HG03575 (cell line): ENCODE measurements around the gene SAXO1.
"Not testable (repeated sequence)": the region's sequence is repeated elsewhere in the genome, so short reads cannot be mapped to it uniquely, and the experiment has no call there.

Experiments used
- ATAC-seq: cut with Tn5 transposase; IDR thresholded peaks from one replicate; pipeline ENCODE4 v1.9.1; 2021; ENCODE audit not compliant: unreplicated experiment, insufficient number of reproducible peaks, low FRiP score; ENCODE audit errors: extremely low read depth

Gene SAXO1

GRCh38 chr9:19018201-19018600 is 14.8 kb downstream of the SAXO1 start:
- no peak for ATAC-seq

- ATAC-seq, result no peak
Measured at GRCh38 chr9:19009391-19009965, 23.5 kb downstream of the SAXO1 start.

- no peak for ATAC-seq
Measured at GRCh38 chr9:19000133-19000532, 32.9 kb downstream of the SAXO1 start.

DNA sequence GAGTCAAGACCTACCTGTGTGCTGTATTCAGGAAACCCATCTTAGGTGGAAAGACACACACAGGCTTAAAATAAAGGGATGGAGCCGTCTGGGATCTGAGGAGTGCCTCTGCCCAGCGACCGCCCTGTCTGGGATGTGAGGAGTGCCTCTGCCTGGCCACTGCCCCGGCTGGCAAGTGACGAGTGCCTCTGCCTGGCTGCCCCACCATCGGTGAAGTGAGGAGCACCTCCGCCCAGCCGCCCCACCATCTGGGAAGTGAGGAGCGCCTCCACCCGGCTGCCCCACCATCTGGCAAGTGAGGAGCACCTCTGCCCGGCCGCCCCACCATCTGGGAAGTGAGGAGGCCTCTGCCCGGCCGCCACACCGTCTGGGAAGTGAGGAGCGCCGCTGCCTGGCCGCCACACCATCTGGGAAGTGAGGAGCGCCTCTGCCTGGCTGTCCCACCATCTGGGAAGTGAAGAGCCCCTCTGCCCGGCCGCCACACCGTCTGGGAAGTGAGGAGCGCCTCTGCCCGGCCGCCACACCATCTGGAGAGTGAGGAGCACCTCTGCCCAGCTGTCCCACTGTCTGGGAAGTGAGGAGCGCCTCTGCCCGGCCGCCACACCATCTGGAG is 33.7 kb downstream of the SAXO1 start:
- ATAC-seq, result no peak

DNA sequence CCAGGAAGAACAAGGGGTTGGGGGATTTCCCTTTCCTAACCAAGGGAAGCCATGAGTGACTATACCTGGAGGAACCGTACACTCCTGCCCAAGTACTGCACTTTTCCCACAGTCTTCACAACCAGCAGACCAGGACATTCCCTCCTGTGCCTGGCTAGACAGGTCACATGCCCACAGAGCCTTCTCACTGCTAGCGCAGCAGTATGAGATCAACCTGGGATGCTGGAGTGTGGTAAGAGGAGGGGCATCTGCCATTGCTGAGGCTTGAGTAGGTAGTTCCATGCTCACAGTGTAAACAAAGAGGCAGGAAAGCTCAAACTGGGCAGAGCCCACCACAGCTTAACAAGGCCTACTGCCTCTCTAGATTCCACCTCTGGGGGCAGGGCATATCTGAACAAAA is 35.9 kb downstream of the SAXO1 start:
- ATAC-seq, result no peak

DNA sequence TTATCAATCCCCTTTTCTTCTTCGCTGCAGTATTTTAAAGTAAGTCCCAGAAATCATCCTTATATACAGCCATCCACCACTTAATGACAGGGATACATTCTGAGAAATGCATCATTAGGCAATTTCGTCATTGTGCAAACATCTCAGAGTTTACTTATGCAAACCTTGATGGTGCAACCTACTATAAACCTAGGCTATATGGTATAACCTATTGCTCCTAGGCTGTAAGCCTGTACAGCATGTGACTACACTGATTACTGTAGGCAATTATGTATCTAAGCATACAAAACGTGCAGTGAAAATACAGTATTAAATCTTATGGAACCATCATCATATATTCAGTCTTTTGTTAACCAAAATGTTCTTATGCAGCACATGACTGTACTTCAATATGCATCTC is 36.8 kb downstream of the SAXO1 start:
- no peak for ATAC-seq

DNA sequence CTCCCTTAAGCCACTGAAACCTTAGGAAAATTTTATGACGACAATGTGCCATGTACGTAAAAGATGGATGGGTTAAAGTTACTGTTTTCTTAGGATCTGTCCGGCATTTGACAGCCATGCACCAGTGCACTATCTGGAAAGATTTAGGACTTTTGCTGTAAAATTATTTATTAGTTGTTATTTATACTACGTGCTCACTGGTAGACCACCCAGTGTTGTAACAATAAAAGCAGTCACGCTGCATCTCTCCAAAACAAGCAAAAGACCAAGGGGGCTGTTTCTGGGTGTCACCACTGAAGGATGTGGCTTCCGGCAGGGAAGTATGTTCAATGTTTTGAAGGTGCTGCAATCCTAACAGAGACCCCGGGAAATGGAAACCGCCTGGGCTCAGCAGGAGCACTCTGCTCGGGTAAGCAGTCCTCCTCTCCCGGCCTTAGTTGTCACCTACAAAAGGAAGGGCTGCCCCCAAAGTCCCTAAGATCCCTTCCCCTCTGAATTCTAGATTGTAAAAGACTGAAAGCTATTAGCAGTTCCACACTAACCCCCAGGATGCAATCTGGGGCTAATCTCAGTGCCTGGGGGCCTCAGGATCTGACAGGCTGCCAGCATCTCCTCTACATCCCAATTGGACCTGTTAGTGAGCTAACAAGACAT is 38.6 kb downstream of the SAXO1 start:
- ATAC-seq, result no peak

DNA sequence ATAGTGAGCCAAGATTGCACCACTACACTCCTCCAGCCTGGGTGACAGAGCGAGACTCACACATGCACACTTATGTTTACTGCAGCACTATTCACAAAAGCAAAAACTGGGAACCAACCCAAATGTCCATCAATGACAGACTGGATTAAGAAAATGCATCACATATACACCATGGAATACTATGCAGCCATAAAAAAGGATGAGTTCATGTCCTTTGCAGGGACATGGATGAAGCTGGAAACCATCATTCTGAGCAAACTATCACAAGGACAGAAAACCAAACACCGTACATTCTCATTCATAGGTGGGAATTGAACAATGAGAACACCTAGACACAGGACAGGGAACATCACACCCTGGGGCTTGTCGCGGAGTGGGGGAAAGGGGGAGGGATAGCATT is 41.8 kb downstream of the SAXO1 start:
- not testable (repeated sequence) for ATAC-seq

- no peak for ATAC-seq
Measured at GRCh38 chr9:18990494-18990893, 42.5 kb downstream of the SAXO1 start.

- ATAC-seq, result no peak
Measured at GRCh38 chr9:18989865-18990264, 43.1 kb downstream of the SAXO1 start.

DNA sequence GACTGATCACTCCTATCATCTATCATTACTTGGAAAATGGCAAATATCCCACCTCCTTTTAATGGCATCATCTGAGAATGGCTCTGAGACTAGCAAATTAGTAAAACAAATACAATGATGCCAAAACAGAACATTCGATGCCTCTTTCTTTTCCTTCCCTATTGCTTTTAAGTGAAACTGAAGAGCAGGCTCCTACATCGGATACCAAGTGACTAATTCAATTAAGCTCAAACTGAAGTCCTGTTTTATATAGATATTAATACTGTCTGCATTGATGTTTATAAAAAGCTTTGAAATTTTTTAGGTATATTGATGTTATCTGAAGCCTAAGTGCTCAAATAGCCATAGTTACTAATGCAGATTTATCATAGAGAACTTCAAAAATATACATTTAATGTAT is 43.9 kb downstream of the SAXO1 start:
- no peak for ATAC-seq

- no peak for ATAC-seq
Measured at GRCh38 chr9:18988003-18988402, 45.0 kb downstream of the SAXO1 start.

- ATAC-seq, result no peak
Measured at GRCh38 chr9:18985996-18986395, 47.0 kb downstream of the SAXO1 start.

- ATAC-seq, result no peak
Measured at GRCh38 chr9:18985464-18985951, 47.5 kb downstream of the SAXO1 start.

GRCh38 chr9:18982262-18982620 is 50.8 kb downstream of the SAXO1 start:
- no peak for ATAC-seq

DNA sequence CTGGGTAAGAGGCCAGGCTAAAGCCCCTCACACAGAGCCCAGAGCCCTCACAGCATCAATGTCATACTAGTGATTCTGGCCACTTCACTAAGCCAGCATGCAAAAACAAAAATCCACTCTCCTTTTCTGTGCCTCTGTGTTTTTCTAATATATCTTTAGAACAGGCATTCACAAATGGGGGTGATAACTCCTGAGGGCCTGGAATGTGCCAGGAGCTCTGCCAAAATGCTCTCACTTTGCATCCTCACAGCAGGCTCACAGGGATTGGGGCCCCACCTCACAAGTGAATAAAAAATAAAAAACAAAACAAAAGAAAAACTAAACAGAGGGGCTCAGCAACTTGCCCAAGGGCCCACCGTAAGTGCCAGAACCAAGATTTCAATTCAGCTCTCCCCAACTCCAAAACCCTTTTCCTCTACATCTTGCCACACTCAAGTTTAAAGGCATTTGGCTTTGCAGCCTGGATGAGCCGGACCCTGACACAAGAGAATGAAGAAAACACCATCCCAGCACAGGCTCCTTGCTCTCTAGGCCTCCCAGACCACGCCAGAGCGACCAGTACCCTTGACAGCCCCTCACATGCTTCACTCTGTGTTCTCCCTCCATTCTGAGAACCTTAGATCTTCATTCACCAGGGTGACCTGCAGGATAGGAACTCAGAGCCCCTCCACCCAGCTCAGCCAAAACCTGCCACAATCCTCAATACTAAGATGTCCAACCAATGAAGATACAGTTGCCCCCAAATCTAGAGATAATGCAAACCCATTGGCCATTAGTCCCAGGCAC is 51.3 kb downstream of the SAXO1 start:
- no peak for ATAC-seq

GRCh38 chr9:18980189-18980588 is 52.8 kb downstream of the SAXO1 start:
- no peak for ATAC-seq

GRCh38 chr9:18979367-18979766 is 53.6 kb downstream of the SAXO1 start:
- ATAC-seq, result no peak

- no peak for ATAC-seq
Measured at GRCh38 chr9:18978188-18978587, 54.8 kb downstream of the SAXO1 start.
